ENCODE measurements around the gene PPP1R36.

The PPP1R36 gene, protein sequence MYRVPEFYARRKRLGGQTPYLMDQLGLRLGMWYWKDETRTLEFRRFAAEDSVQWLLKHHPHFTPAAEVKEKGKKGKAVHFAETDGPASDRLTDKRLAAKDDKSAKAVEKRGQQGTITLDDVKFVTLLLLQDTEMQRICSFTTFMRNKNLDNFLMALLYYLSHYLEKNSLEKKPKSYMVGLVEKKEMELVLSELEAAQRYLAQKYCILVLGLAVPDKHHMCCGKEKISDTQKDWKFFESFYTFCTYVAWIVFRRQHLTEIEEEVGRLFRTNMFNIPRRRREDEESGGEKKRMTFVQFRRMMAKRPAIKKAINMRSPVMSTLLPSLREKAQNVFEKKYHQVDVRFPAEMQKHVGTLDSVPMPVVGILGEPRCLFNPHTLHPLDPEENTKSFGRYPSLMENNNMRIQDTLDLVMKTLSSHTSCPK

GRCh38 chr14:64549791-64550620 is at the start of gene PPP1R36:
TSS of gene PPP1R36 (plus strand) at chr14:64549961. CDS start at chr14:64549998, 37 bp downstream.
- Mint-ChIP-seq H3K4me1 (ENCODE audit: low read depth) (peaks cover 8% of the 10 kb centered on the region), H3K27me3 (ENCODE audit: low read depth) (peaks cover 41% of the 10 kb centered on the region), H3K4me3 (peak within 1 kb of the TSS; percentile 80), H3K9me3 (no peaks in the 10 kb centered on the region), H3K27ac (no peak within 1 kb of the TSS), H3K36me3 (ENCODE audit: low read depth) (peaks cover 3% of the 10 kb centered on the region)

GRCh38 chr14:64500088-64500487 is 49.7 kb upstream of the PPP1R36 start:
- Mint-ChIP-seq H3K4me1 (ENCODE audit: low read depth) (peaks cover 40% of the 10 kb centered on the region), H3K9me3 (no peaks in the 10 kb centered on the region), H3K4me3 (peak overlapping the region; percentile 45), H3K27me3 (ENCODE audit: low read depth) (no peaks in the 10 kb centered on the region), H3K27ac (peak overlapping the region; percentile 63), H3K36me3 (ENCODE audit: low read depth) (peaks cover 29% of the 10 kb centered on the region)

- peak overlapping the region; percentile 100 for H3K27ac Mint-ChIP-seq
- H3K36me3 Mint-ChIP-seq (ENCODE audit: low read depth): peaks cover 34% of the 10 kb centered on the region
- H3K9me3 Mint-ChIP-seq: no peaks in the 10 kb centered on the region
- no peaks in the 10 kb centered on the region for H3K27me3 Mint-ChIP-seq (ENCODE audit: low read depth)
- peaks cover 45% of the 10 kb centered on the region for H3K4me1 Mint-ChIP-seq (ENCODE audit: low read depth)
- H3K4me3 Mint-ChIP-seq: peak overlapping the region; percentile 100
These were observed 48.2 kb upstream of the PPP1R36 start for GRCh38 chr14:64501411-64502171.

DNA sequence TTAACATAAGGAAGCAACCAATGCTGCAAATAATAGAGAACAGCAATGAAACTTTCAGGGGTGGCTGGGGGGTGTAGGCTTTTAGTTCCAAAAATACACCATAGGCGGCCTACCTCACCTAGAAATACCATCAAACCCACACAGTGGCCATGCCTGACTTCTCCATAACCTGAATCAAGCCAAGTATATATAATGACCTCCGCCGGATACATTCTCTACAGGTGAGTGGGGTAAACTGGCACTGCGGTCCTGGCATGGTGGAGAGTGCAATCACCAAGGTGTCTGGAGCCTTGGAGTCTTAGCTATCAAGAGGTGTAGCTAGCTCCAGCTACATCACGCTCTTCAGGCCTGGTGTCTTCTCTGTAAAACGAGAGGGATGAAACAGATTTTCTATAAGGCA is 47.3 kb upstream of the PPP1R36 start:
- H3K27ac Mint-ChIP-seq: peak overlapping the region; percentile 100
- peak overlapping the region; percentile 100 for H3K4me3 Mint-ChIP-seq
- H3K36me3 Mint-ChIP-seq (ENCODE audit: low read depth): peaks cover 34% of the 10 kb centered on the region
- H3K27me3 Mint-ChIP-seq (ENCODE audit: low read depth): no peaks in the 10 kb centered on the region
- no peaks in the 10 kb centered on the region for H3K9me3 Mint-ChIP-seq
- H3K4me1 Mint-ChIP-seq (ENCODE audit: low read depth): peaks cover 49% of the 10 kb centered on the region

DNA sequence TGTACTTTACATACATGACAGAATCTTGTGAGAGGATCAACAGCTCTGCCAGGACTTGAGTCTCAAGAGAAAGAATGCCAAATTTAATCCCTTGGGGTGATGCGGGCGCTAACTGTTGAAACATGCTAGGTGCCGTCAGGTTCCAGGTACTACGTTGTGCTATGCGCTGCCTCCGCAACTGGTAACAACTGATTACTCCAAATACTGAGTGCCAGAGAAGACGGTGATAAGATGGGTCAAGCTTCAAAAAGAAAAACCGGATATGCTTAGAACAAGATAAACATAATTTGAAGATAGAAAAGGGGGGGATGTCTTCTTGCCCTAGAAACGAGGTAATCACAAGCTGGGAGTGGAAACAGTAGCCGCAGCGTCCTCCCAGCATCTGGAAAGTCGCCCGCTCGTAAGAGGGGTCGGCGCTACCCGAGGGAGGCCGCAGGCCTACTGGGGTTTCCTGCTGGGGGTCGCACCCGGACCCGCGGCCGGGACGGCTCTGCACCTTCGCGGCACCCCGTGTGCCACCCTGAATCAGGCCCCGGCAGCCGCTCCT is 46.8 kb upstream of the PPP1R36 start:
- Mint-ChIP-seq H3K36me3 (ENCODE audit: low read depth) (peaks cover 31% of the 10 kb centered on the region), H3K4me1 (ENCODE audit: low read depth) (peaks cover 50% of the 10 kb centered on the region), H3K9me3 (no peaks in the 10 kb centered on the region)

DNA sequence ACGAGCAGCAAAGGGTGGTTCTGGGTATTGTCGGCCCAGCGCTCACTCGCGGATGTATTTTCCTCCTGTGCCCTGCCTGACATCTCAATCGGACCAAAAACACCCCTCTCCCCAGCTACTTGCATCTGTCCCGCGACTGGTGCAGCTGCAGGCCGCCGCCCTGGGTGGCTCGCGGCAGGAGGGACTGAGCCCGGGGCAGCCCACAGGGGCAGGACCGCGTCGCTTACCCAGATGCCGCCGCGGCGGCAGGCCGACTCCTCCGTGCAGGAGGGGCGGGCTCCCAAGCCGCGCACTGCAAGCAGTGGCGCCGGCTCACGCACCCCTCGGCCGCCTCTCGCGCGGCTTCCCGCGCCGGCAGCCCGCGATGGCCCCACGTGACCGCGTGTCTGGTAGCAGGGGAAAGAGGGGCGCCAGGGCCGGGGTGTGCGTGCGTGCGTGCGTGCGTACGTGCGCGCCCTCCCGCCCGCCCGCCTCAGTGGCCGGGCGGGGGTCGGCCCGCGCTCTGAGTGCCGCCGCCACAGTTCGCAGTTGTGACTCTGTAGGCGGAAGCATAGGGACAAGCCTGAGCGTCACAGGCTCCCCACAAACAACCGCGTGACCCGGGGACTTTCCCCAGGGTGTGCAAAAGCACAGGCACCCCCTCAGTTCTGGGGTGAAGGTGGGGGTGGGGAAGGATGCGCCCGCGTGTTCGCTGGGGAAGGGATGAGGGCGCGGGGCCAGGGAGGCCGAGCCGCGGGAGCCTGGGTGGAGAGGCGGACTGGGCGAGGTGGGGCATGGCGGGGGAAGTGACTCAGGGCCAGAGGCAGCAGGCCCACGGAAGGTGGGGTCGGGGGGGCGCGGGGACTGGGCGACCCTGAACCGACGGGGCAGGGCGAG is 46.1 kb upstream of the PPP1R36 start, which contains the start of gene ZBTB25:
Gene ZBTB25, minus strand, starts transcription at position 405 of the 876 bp plus-strand sequence. CDS start 13,305 bp downstream, outside the sequence.
- peak within 1 kb of the TSS; percentile 100 for H3K27ac Mint-ChIP-seq
- no peaks in the 10 kb centered on the region for H3K9me3 Mint-ChIP-seq
- H3K4me3 Mint-ChIP-seq: peak within 1 kb of the TSS; percentile 100
- peaks cover 31% of the 10 kb centered on the region for H3K36me3 Mint-ChIP-seq (ENCODE audit: low read depth)
- H3K4me1 Mint-ChIP-seq (ENCODE audit: low read depth): peaks cover 54% of the 10 kb centered on the region
- no peaks in the 10 kb centered on the region for H3K27me3 Mint-ChIP-seq (ENCODE audit: low read depth)

More for the DNA sequence above, 46.8 kb upstream of the PPP1R36 start:
- Mint-ChIP-seq H3K4me3 (peak overlapping the region; percentile 100), H3K27ac (peak overlapping the region; percentile 100), H3K27me3 (ENCODE audit: low read depth) (no peaks in the 10 kb centered on the region)

GRCh38 chr14:64504310-64504896 is 45.4 kb upstream of the PPP1R36 start, which contains the start of gene ZBTB1:
TSS of gene ZBTB1 (plus strand) at chr14:64504770. CDS start at chr14:64521505, 16,735 bp downstream.
- Mint-ChIP-seq H3K4me1 (ENCODE audit: low read depth) (peaks cover 61% of the 10 kb centered on the region), H3K9me3 (no peaks in the 10 kb centered on the region), H3K27me3 (ENCODE audit: low read depth) (no peaks in the 10 kb centered on the region), H3K36me3 (ENCODE audit: low read depth) (peaks cover 31% of the 10 kb centered on the region), H3K4me3 (peak within 1 kb of the TSS; percentile 100), H3K27ac (peak within 1 kb of the TSS; percentile 100)

DNA sequence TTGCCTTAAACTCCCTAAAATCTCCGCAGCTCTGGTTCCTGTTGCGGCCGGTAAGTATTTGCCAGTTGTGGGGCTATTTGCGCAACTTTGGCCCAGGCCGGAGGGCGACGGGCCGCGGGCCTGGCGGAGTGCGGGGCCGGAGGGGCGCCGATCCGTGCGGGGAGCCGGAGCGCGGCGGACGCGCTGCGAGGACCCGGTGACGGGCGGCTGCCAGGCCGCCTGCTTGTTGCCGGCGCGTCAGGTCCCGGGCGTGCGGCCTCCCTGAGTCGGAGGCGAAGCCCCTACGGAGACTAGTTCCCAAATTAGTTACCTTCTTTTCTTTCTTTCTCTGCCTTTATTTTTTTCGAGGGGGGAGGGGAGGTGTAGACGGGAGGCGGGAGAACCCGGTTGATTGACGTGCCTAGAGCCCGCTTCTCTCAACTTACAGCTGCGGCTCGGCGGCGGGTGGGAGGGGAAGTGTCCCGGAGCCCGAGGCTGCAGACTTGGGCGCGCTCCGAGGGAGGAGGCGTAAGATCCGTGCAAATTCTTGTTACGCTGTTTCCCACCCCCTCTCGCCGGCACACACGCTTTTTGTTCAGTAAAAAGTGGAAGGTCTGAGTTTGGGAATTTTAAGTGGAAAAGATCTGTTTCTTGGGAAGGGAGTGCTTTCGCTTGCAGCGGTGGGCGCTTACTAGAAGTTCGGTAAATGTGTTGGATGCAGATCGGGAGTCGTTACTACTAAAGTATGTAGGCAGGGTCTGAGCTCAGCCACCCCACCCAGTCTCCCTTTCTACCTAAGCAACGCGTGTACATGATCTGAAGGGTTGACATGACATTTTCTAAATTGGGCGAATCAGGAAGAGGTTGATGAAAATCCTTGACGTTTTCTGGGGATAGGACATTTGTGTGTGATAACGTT is 44.6 kb upstream of the PPP1R36 start:
- Mint-ChIP-seq H3K27me3 (ENCODE audit: low read depth) (no peaks in the 10 kb centered on the region), H3K4me1 (ENCODE audit: low read depth) (peaks cover 58% of the 10 kb centered on the region), H3K4me3 (peak overlapping the region; percentile 100), H3K9me3 (no peaks in the 10 kb centered on the region), H3K36me3 (ENCODE audit: low read depth) (peaks cover 26% of the 10 kb centered on the region), H3K27ac (peak overlapping the region; percentile 100)

- H3K4me3 Mint-ChIP-seq: peak overlapping the region; percentile 94
- peaks cover 66% of the 10 kb centered on the region for H3K4me1 Mint-ChIP-seq (ENCODE audit: low read depth)
- H3K27ac Mint-ChIP-seq: peak overlapping the region; percentile 98
- peaks cover 24% of the 10 kb centered on the region for H3K36me3 Mint-ChIP-seq (ENCODE audit: low read depth)
- H3K27me3 Mint-ChIP-seq (ENCODE audit: low read depth): no peaks in the 10 kb centered on the region
- H3K9me3 Mint-ChIP-seq: no peaks in the 10 kb centered on the region
These were observed 43.0 kb upstream of the PPP1R36 start for GRCh38 chr14:64506721-64507120.

GRCh38 chr14:64507376-64508156 is 42.2 kb upstream of the PPP1R36 start:
- Mint-ChIP-seq H3K4me1 (ENCODE audit: low read depth) (peaks cover 57% of the 10 kb centered on the region), H3K4me3 (peak overlapping the region; percentile 94), H3K36me3 (ENCODE audit: low read depth) (peaks cover 21% of the 10 kb centered on the region), H3K27ac (peak overlapping the region; percentile 98), H3K9me3 (no peaks in the 10 kb centered on the region), H3K27me3 (ENCODE audit: low read depth) (no peaks in the 10 kb centered on the region)

DNA sequence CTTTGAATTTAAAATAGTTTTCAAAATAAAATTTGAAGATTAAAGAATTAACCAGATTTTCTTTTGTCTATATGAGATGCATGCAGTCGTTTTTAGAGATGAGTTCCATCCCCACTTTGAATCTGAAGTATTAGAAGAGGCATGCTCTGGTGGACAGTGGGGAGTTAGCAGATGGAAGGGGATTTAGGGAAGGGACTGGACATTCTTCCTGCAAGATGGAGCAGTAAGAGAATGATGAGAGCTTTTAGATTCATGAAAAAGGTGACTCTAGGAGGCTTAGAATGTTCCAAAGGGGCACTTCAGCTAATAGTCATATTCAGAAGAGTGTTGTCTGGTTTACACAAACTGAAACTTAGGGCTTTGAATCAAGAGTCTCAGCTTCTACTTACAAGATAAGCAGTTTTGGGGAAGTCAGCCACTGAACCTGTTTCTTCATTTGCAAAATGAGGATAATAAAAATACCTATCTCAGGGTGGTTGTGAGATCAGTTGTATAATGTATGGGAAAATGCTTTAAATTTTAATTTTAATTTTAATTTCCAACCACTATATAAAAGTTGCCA is 41.5 kb upstream of the PPP1R36 start:
- H3K4me1 Mint-ChIP-seq (ENCODE audit: low read depth): peaks cover 54% of the 10 kb centered on the region
- H3K9me3 Mint-ChIP-seq: no peaks in the 10 kb centered on the region
- H3K36me3 Mint-ChIP-seq (ENCODE audit: low read depth): peaks cover 17% of the 10 kb centered on the region

More for the DNA sequence above, 41.5 kb upstream of the PPP1R36 start:
- H3K27ac Mint-ChIP-seq: peak overlapping the region; percentile 98
- no peaks in the 10 kb centered on the region for H3K27me3 Mint-ChIP-seq (ENCODE audit: low read depth)
- peak overlapping the region; percentile 94 for H3K4me3 Mint-ChIP-seq
